ENCODE results near the gene PSENEN.

PSENEN gene

DNA sequence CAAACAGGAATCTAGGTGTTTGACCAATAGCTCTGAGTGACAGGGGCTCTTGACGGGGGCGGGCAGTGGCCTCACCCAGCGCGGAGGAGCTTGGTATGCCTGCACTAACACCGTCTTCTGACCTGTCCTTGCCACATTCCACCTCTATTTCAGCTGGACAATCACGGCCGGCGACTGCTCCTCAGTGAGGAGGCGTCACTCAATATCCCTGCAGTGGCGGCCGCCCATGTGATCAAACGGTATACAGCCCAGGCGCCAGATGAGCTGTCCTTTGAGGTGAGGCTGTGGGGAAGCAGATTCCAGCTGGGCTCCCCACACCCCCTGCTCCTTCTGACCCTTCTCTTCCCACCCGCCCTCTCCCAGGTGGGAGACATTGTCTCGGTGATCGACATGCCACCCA lies 34.6 kb downstream of the PSENEN start:
- Histone ChIP-seq H3K27me3 (ENCODE audit: control insufficient read depth in 5 of 5, insufficient read depth in 4 of 5, low read length in 5 of 5) (no peaks in the 10 kb centered on the region), H3K4me3 (ENCODE audit: low read depth in 1 of 5, low read length in 5 of 5) (no peak overlapping the region), H3K9me3 (ENCODE audit: control insufficient read depth in 5 of 5, low read length in 5 of 5) (no peaks in the 10 kb centered on the region), H3K27ac (ENCODE audit: low read depth, low read length) (no peak overlapping the region), H3K36me3 (ENCODE audit: control insufficient read depth in 5 of 5, insufficient read depth in 5 of 5, low read length in 5 of 5) (peaks cover 0 to 48% (median 21%) of the 10 kb centered on the region in 5 donors), H3K9ac (ENCODE audit: low read length in 5 of 5) (no peak overlapping the region), H3K4me1 (ENCODE audit: control insufficient read depth in 5 of 5, insufficient read depth in 5 of 5, low read length in 5 of 5) (peaks cover 0 to 11% (median 3%) of the 10 kb centered on the region in 5 donors)

DNA sequence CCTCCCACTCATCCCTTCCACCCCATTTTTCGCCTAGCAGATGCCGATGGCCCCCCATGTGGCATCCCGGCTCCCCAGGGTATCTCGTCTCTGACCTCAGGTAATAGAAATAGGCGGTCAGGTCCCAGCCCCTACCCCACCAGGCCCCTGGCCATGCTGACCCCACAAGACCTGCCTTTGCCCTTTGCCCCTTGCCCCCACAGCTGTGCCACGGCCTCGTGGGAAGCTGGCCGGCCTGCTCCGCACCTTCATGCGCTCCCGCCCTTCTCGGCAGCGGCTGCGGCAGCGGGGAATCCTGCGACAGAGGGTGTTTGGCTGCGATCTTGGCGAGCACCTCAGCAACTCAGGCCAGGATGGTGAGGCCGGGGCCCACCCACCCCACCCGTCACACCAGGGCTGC lies 35.3 kb downstream of the PSENEN start:
- Histone ChIP-seq H3K9me3 (ENCODE audit: control insufficient read depth in 5 of 5, low read length in 5 of 5) (no peaks in the 10 kb centered on the region), H3K36me3 (ENCODE audit: control insufficient read depth in 5 of 5, insufficient read depth in 5 of 5, low read length in 5 of 5) (peaks cover 0 to 54% (median 23%) of the 10 kb centered on the region in 5 donors), H3K4me1 (ENCODE audit: control insufficient read depth in 5 of 5, insufficient read depth in 5 of 5, low read length in 5 of 5) (peaks cover 0 to 8% (median 1%) of the 10 kb centered on the region in 5 donors), H3K9ac (ENCODE audit: low read length in 5 of 5) (no peak overlapping the region), H3K27ac (ENCODE audit: low read depth, low read length) (no peak overlapping the region), H3K4me3 (ENCODE audit: low read depth in 1 of 5, low read length in 5 of 5) (no peak overlapping the region), H3K27me3 (ENCODE audit: control insufficient read depth in 5 of 5, insufficient read depth in 4 of 5, low read length in 5 of 5) (no peaks in the 10 kb centered on the region)

DNA sequence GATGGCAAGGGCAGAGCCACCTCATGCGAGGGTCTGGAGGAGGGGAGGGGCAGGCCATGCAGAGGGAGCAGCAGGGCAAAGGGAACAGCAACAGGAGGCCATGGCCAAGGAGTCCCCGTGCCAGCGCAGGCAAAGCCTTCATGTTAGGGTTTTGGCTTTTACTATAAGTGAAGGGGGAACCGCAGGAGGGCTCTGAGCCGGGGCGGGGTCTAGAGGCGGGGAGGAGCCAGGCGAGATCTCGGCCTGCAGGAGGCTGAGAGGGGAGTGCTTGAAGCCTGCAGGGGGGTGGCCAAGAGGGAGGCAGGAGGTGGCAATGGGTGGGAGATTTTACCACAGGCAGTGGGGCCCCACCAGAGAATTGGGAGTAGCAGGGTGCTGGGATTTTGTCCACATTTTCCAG lies 36.2 kb downstream of the PSENEN start:
- no peak overlapping the region for H3K27ac ChIP-seq (ENCODE audit: low read depth, low read length)
- H3K9me3 ChIP-seq (ENCODE audit: control insufficient read depth in 5 of 5, low read length in 5 of 5) = no peaks in the 10 kb centered on the region
- no peak overlapping the region for H3K9ac ChIP-seq (ENCODE audit: low read length in 5 of 5)
- peaks cover 0 to 58% (median 25%) of the 10 kb centered on the region in 5 donors for H3K36me3 ChIP-seq (ENCODE audit: control insufficient read depth in 5 of 5, insufficient read depth in 5 of 5, low read length in 5 of 5)
- no peak overlapping the region for H3K4me3 ChIP-seq (ENCODE audit: low read depth in 1 of 5, low read length in 5 of 5)
- H3K4me1 ChIP-seq (ENCODE audit: control insufficient read depth in 5 of 5, insufficient read depth in 5 of 5, low read length in 5 of 5) = no peaks in the 10 kb centered on the region
- H3K27me3 ChIP-seq (ENCODE audit: control insufficient read depth in 5 of 5, insufficient read depth in 4 of 5, low read length in 5 of 5) = no peaks in the 10 kb centered on the region

DNA sequence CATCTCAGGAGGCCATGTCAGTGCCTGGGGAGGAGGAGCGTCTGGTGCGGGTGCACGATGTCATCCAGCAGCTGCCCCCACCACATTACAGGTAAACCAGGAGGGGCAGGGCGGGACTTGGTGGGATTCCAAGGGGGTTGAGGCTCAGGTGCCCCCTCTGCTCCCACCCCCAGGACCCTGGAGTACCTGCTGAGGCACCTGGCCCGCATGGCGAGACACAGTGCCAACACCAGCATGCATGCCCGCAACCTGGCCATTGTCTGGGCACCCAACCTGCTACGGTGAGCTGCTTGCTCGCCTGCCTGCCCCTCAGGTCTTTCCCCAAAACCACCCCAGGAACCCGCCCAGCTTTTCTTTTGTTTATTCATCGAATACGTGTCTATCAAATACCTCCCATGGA lies 37.1 kb downstream of the PSENEN start:
- Histone ChIP-seq H3K36me3 (ENCODE audit: control insufficient read depth in 5 of 5, insufficient read depth in 5 of 5, low read length in 5 of 5) (peaks cover 0 to 58% (median 25%) of the 10 kb centered on the region in 5 donors), H3K4me3 (ENCODE audit: low read depth in 1 of 5, low read length in 5 of 5) (no peak overlapping the region), H3K9ac (ENCODE audit: low read length in 5 of 5) (no peak overlapping the region)

DNA sequence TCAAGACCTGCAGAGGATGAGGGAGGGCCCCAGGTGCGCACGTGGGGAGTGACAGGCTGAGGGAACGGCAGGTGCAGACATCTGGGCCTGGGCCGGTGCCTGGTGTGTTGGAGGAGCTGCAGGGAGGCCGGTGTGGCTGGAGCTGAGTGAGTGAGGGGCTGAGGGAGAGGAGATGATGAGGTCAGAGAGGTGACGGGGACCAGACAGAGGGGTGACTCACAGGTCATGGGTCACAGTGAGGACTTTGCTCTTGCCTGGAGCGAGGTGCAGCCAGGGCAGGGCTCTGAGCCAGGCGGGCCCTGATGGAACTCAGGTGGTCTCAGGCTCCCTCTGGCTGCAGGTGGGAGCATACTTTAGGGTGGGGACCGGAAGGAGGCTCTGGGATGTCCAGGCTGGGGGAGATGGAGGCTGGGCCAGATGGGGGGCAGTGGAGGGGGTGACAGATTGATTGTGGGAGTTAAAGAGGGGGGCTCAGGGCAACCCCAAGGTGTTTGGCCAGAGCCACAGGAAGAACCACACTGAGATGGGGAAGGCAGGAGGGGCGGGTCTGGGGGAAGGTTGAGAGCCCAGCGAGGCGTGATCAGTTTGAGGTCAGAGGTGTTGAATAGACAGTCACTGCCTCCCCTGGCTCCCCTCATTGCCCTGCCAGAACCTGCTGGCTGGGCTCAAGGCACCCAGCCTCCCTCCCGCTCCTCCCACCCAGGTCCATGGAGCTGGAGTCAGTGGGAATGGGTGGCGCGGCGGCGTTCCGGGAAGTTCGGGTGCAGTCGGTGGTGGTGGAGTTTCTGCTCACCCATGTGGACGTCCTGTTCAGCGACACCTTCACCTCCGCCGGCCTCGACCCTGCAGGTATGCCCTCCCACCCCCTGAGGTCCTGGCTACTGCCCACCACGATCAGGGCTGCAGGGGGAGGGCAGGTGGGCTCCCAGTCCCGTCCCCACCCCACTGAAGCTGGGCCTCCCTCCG lies 38.3 kb downstream of the PSENEN start:
- Histone ChIP-seq H3K36me3 (ENCODE audit: control insufficient read depth in 5 of 5, insufficient read depth in 5 of 5, low read length in 5 of 5) (peaks cover 0 to 48% (median 25%) of the 10 kb centered on the region in 5 donors), H3K27me3 (ENCODE audit: control insufficient read depth in 5 of 5, insufficient read depth in 4 of 5, low read length in 5 of 5) (no peaks in the 10 kb centered on the region), H3K27ac (ENCODE audit: low read depth, low read length) (no peak overlapping the region), H3K9me3 (ENCODE audit: control insufficient read depth in 5 of 5, low read length in 5 of 5) (no peaks in the 10 kb centered on the region), H3K4me3 (ENCODE audit: low read depth in 1 of 5, low read length in 5 of 5) (no peak overlapping the region), H3K9ac (ENCODE audit: low read length in 5 of 5) (no peak overlapping the region), H3K4me1 (ENCODE audit: control insufficient read depth in 5 of 5, insufficient read depth in 5 of 5, low read length in 5 of 5) (no peaks in the 10 kb centered on the region)

More for the DNA sequence above, 37.1 kb downstream of the PSENEN start:
- H3K27me3 ChIP-seq (ENCODE audit: control insufficient read depth in 5 of 5, insufficient read depth in 4 of 5, low read length in 5 of 5) = no peaks in the 10 kb centered on the region
- no peaks in the 10 kb centered on the region for H3K4me1 ChIP-seq (ENCODE audit: control insufficient read depth in 5 of 5, insufficient read depth in 5 of 5, low read length in 5 of 5)
- no peaks in the 10 kb centered on the region for H3K9me3 ChIP-seq (ENCODE audit: control insufficient read depth in 5 of 5, low read length in 5 of 5)
- H3K27ac ChIP-seq (ENCODE audit: low read depth, low read length) = no peak overlapping the region

DNA sequence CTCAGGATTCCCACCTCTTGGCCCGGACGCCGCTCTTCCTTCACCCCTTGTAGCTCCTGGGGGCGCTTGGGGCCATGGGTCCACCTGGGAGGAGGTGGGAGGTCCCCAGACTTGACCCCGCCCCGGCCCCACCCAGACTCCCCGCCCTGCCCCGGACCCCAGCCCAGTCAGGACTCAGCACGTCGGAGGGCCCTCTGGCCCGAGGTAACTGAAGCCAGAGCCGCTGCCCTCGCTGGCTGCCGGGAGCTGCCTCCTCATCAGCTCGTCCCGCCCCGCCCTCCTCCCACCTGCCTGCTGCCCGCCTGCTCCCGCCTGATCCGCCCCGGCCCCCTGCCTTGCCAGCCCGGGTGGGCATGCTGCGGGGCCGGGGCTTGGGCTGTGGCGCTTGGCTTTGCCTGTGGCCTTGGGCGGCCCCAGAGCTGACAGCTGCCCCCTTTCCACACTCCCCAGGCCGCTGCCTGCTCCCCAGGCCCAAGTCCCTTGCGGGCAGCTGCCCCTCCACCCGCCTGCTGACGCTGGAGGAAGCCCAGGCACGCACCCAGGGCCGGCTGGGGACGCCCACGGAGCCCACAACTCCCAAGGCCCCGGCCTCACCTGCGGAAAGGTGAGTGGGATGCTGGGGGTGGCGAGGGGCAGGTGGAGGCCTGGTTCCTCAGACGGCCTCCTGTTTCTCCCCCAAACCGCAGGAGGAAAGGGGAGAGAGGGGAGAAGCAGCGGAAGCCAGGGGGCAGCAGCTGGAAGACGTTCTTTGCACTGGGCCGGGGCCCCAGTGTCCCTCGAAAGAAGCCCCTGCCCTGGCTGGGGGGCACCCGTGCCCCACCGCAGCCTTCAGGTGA lies 39.3 kb downstream of the PSENEN start:
- Histone ChIP-seq H3K36me3 (ENCODE audit: control insufficient read depth in 5 of 5, insufficient read depth in 5 of 5, low read length in 5 of 5) (peaks cover 0 to 45% (median 25%) of the 10 kb centered on the region in 5 donors), H3K27me3 (ENCODE audit: control insufficient read depth in 5 of 5, insufficient read depth in 4 of 5, low read length in 5 of 5) (no peaks in the 10 kb centered on the region), H3K4me1 (ENCODE audit: control insufficient read depth in 5 of 5, insufficient read depth in 5 of 5, low read length in 5 of 5) (no peaks in the 10 kb centered on the region), H3K27ac (ENCODE audit: low read depth, low read length) (no peak overlapping the region), H3K9ac (ENCODE audit: low read length in 5 of 5) (no peak overlapping the region), H3K4me3 (ENCODE audit: low read depth in 1 of 5, low read length in 5 of 5) (no peak overlapping the region), H3K9me3 (ENCODE audit: control insufficient read depth in 5 of 5, low read length in 5 of 5) (no peaks in the 10 kb centered on the region)

DNA sequence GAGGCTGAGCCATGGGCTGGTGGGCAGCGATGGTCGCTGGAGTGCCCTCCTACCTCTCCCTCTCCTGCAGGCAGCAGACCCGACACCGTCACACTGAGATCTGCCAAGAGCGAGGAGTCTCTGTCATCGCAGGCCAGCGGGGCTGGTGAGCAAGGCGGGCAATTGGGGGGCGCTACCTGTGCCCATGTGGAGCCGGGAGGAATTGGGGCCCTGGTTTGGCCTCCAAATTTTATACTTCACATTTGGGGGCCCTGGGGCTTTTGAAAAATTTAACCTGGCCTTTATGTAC lies 39.8 kb downstream of the PSENEN start:
- Histone ChIP-seq H3K36me3 (ENCODE audit: control insufficient read depth in 5 of 5, insufficient read depth in 5 of 5, low read length in 5 of 5) (peaks cover 0 to 40% (median 23%) of the 10 kb centered on the region in 5 donors), H3K27ac (ENCODE audit: low read depth, low read length) (no peak overlapping the region), H3K4me1 (ENCODE audit: control insufficient read depth in 5 of 5, insufficient read depth in 5 of 5, low read length in 5 of 5) (no peaks in the 10 kb centered on the region), H3K9ac (ENCODE audit: low read length in 5 of 5) (no peak overlapping the region), H3K27me3 (ENCODE audit: control insufficient read depth in 5 of 5, insufficient read depth in 4 of 5, low read length in 5 of 5) (no peaks in the 10 kb centered on the region), H3K9me3 (ENCODE audit: control insufficient read depth in 5 of 5, low read length in 5 of 5) (no peaks in the 10 kb centered on the region), H3K4me3 (ENCODE audit: low read depth in 1 of 5, low read length in 5 of 5) (no peak overlapping the region)

DNA sequence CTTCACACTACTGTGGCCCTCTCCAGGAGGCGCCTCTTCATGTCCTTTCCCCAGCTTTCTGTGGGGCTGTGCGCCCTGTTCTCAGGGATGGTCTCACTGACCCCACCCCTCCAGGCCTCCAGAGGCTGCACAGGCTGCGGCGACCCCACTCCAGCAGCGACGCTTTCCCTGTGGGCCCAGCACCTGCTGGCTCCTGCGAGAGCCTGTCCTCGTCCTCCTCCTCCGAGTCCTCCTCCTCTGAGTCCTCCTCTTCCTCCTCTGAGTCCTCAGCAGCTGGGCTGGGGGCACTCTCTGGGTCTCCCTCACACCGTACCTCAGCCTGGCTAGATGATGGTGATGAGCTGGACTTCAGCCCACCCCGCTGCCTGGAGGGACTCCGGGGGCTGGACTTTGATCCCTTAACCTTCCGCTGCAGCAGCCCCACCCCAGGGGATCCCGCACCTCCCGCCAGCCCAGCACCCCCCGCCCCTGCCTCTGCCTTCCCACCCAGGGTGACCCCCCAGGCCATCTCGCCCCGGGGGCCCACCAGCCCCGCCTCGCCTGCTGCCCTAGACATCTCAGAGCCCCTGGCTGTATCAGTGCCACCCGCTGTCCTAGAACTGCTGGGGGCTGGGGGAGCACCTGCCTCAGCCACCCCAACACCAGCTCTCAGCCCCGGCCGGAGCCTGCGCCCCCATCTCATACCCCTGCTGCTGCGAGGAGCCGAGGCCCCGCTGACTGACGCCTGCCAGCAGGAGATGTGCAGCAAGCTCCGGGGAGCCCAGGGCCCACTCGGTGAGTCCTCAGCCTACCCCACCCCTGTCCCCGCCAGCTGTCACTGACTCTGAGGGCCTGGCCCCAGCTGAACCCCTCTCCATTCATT lies 41.1 kb downstream of the PSENEN start:
- Histone ChIP-seq H3K9ac (ENCODE audit: low read length in 5 of 5) (no peak overlapping the region), H3K9me3 (ENCODE audit: control insufficient read depth in 5 of 5, low read length in 5 of 5) (no peaks in the 10 kb centered on the region), H3K36me3 (ENCODE audit: control insufficient read depth in 5 of 5, insufficient read depth in 5 of 5, low read length in 5 of 5) (peaks cover 0 to 30% (median 15%) of the 10 kb centered on the region in 5 donors), H3K4me1 (ENCODE audit: control insufficient read depth in 5 of 5, insufficient read depth in 5 of 5, low read length in 5 of 5) (no peaks in the 10 kb centered on the region), H3K27ac (ENCODE audit: low read depth, low read length) (no peak overlapping the region), H3K27me3 (ENCODE audit: control insufficient read depth in 5 of 5, insufficient read depth in 4 of 5, low read length in 5 of 5) (peaks cover 0 to 6% (median 0%) of the 10 kb centered on the region in 5 donors), H3K4me3 (ENCODE audit: low read depth in 1 of 5, low read length in 5 of 5) (no peak overlapping the region)

DNA sequence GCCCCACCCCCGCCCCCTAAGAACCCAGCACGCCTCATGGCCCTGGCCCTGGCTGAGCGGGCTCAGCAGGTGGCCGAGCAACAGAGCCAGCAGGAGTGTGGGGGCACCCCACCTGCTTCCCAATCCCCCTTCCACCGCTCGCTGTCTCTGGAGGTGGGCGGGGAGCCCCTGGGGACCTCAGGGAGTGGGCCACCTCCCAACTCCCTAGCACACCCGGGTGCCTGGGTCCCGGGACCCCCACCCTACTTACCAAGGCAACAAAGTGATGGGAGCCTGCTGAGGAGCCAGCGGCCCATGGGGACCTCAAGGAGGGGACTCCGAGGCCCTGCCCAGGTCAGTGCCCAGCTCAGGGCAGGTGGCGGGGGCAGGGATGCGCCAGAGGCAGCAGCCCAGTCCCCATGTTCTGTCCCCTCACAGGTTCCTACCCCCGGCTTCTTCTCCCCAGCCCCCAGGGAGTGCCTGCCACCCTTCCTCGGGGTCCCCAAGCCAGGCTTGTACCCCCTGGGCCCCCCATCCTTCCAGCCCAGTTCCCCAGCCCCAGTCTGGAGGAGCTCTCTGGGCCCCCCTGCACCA lies 41.9 kb downstream of the PSENEN start:
- no peak overlapping the region for H3K4me3 ChIP-seq (ENCODE audit: low read depth in 1 of 5, low read length in 5 of 5)
- no peak overlapping the region for H3K27ac ChIP-seq (ENCODE audit: low read depth, low read length)
- H3K4me1 ChIP-seq (ENCODE audit: control insufficient read depth in 5 of 5, insufficient read depth in 5 of 5, low read length in 5 of 5) = no peaks in the 10 kb centered on the region
- H3K9ac ChIP-seq (ENCODE audit: low read length in 5 of 5) = no peak overlapping the region
- H3K27me3 ChIP-seq (ENCODE audit: control insufficient read depth in 5 of 5, insufficient read depth in 4 of 5, low read length in 5 of 5) = peaks cover 0 to 6% (median 0%) of the 10 kb centered on the region in 5 donors
- H3K36me3 ChIP-seq (ENCODE audit: control insufficient read depth in 5 of 5, insufficient read depth in 5 of 5, low read length in 5 of 5) = peaks cover 0 to 22% (median 11%) of the 10 kb centered on the region in 5 donors
- H3K9me3 ChIP-seq (ENCODE audit: control insufficient read depth in 5 of 5, low read length in 5 of 5) = no peaks in the 10 kb centered on the region
